ENCODE results near the gene DNTT.

DNTT gene

DNA sequence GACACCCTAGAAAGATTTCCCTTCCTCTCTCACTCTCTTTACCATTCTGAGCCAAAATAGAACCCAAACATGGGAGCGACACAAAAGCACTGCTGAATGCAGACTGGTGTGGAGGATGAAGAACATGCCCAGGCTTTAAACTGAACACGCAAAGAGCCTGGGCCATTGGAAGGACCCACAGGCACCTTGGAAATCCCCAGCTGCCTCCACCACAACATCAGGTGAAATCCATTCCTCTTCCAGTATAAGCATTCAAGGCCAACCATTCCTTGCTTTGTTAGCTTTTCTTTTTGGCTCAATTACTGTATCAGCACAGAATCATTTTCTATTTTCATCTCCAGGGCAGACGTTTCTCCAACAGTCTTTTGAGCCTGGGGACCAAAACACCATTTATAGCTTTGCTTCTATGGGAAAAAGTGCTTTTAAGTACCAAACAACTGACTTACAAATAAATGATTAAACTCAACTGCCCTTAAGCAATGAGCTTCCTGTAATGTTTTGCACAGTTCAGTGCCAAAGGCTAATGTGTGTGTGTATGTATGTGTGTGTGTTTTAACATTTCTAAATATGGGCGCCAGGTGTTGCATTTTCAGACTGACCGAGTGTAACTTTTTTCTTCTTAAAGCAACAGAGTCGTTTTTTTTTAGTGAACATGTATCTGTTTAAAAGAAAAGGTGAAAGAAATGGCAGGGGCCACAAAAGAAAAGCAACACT, 16.7 kb upstream of the DNTT start:
- peak; percentile 32 for DNase-seq (ENCODE audit: low spot score)
- TF ChIP-seq, protein P1, sequence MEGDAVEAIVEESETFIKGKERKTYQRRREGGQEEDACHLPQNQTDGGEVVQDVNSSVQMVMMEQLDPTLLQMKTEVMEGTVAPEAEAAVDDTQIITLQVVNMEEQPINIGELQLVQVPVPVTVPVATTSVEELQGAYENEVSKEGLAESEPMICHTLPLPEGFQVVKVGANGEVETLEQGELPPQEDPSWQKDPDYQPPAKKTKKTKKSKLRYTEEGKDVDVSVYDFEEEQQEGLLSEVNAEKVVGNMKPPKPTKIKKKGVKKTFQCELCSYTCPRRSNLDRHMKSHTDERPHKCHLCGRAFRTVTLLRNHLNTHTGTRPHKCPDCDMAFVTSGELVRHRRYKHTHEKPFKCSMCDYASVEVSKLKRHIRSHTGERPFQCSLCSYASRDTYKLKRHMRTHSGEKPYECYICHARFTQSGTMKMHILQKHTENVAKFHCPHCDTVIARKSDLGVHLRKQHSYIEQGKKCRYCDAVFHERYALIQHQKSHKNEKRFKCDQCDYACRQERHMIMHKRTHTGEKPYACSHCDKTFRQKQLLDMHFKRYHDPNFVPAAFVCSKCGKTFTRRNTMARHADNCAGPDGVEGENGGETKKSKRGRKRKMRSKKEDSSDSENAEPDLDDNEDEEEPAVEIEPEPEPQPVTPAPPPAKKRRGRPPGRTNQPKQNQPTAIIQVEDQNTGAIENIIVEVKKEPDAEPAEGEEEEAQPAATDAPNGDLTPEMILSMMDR (IDR thresholded peaks at IDR 0.05; ENCODE audit: extremely low read depth, missing control alignments) = no peak

DNA sequence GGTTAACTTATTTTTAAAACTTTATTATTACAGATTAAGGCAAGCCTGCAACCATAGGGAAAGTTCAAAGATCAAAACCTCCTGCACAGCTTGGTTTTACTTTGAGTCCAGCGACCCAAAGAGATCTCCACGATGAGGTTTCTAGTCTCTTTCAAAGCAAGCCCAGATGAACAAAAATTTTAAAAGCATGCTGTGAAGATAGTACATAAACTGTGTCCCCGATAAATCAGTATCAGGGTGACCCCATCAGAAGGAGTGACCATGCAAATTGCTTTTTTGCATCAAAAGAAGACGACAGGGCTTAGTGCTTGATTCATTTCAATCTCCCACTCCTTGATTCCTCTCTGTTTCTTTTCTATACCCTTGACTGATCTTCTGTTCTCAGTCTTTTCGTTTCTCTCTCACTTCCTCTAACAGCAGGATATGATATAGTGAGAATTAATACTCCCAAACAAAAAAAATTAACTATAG, 16.0 kb upstream of the DNTT start:
- TF ChIP-seq, protein P1 (IDR thresholded peaks at IDR 0.05; ENCODE audit: extremely low read depth, missing control alignments) = no peak
- DNase-seq (ENCODE audit: low spot score) = peak; percentile 59

GRCh38 chr10:96289218-96289910, 14.9 kb upstream of the DNTT start:
- no peak for DNase-seq (ENCODE audit: low spot score)
- TF ChIP-seq, protein P1 (IDR thresholded peaks at IDR 0.05; ENCODE audit: extremely low read depth, missing control alignments) = no peak

GRCh38 chr10:96290368-96291133, 13.7 kb upstream of the DNTT start:
- DNase-seq (ENCODE audit: low spot score) = peak; percentile 42
- TF ChIP-seq, protein P1 (IDR thresholded peaks at IDR 0.05; ENCODE audit: extremely low read depth, missing control alignments) = no peak

GRCh38 chr10:96292971-96293920, 11.0 kb upstream of the DNTT start:
- TF ChIP-seq, protein P1 (IDR thresholded peaks at IDR 0.05; ENCODE audit: extremely low read depth, missing control alignments) = no peak
- peak; percentile 52 for DNase-seq (ENCODE audit: low spot score)

DNA sequence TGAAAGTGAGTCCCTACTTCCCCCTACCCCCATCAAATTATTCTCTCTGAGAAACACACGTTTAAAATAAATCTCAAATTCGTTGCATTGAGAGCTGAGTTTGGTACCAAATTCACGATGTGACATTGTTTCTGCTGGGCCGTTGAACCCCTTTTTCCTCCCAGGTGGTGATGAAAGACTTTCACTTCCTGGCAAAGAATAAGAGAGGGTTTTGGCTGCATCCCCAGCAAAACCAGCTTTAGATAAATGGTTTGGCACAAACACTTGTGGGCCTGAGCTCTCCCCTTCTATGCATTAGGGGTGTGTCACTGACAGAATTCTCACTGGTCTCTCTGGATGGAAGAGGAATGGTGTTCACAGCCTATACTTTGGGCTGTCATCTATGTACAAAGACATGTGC, 8.8 kb upstream of the DNTT start:
- TF ChIP-seq, protein P1 (IDR thresholded peaks at IDR 0.05; ENCODE audit: extremely low read depth, missing control alignments) = no peak
- no peak for DNase-seq (ENCODE audit: low spot score)
